Measurements from ENCODE around the gene LCN10.

DNA sequence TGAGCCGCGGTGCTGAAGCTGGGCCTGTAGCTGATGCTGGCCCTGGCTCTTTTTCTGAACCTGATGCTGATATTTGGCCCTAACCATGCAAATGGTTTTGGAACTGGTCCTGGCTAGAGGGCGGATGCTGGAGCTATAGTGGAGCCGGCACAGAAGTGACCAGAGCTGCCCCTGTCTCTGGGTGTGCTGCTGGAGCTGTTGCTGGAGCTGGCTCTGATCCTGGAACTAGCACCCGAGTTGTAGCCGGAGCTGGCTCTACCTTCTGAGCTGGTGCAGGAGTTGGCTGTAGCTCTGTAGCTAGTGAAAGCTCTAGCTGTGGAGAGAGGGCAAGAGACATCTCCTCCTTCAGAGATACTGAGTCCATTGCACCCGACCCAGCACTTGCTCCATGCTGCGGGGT is 12.8 kb downstream of the LCN10 start:
- TF ChIP-seq, protein P1, sequence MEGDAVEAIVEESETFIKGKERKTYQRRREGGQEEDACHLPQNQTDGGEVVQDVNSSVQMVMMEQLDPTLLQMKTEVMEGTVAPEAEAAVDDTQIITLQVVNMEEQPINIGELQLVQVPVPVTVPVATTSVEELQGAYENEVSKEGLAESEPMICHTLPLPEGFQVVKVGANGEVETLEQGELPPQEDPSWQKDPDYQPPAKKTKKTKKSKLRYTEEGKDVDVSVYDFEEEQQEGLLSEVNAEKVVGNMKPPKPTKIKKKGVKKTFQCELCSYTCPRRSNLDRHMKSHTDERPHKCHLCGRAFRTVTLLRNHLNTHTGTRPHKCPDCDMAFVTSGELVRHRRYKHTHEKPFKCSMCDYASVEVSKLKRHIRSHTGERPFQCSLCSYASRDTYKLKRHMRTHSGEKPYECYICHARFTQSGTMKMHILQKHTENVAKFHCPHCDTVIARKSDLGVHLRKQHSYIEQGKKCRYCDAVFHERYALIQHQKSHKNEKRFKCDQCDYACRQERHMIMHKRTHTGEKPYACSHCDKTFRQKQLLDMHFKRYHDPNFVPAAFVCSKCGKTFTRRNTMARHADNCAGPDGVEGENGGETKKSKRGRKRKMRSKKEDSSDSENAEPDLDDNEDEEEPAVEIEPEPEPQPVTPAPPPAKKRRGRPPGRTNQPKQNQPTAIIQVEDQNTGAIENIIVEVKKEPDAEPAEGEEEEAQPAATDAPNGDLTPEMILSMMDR (IDR thresholded peaks at IDR 0.05) = no peak
- TF ChIP-seq POLR2AphosphoS5 (IDR thresholded peaks at IDR 0.05; ENCODE audit: low read depth, low read length) (no peak), SIN3A (IDR thresholded peaks at IDR 0.05; ENCODE audit: borderline replicate concordance, insufficient read depth, low read depth, low read length) (no peak)
- TF ChIP-seq, protein P2, sequence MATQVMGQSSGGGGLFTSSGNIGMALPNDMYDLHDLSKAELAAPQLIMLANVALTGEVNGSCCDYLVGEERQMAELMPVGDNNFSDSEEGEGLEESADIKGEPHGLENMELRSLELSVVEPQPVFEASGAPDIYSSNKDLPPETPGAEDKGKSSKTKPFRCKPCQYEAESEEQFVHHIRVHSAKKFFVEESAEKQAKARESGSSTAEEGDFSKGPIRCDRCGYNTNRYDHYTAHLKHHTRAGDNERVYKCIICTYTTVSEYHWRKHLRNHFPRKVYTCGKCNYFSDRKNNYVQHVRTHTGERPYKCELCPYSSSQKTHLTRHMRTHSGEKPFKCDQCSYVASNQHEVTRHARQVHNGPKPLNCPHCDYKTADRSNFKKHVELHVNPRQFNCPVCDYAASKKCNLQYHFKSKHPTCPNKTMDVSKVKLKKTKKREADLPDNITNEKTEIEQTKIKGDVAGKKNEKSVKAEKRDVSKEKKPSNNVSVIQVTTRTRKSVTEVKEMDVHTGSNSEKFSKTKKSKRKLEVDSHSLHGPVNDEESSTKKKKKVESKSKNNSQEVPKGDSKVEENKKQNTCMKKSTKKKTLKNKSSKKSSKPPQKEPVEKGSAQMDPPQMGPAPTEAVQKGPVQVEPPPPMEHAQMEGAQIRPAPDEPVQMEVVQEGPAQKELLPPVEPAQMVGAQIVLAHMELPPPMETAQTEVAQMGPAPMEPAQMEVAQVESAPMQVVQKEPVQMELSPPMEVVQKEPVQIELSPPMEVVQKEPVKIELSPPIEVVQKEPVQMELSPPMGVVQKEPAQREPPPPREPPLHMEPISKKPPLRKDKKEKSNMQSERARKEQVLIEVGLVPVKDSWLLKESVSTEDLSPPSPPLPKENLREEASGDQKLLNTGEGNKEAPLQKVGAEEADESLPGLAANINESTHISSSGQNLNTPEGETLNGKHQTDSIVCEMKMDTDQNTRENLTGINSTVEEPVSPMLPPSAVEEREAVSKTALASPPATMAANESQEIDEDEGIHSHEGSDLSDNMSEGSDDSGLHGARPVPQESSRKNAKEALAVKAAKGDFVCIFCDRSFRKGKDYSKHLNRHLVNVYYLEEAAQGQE (IDR thresholded peaks at IDR 0.05; ENCODE audit: insufficient read depth in 1 of 2, low read depth in 2 of 2, low read length in 1 of 2) = no peak
